ENCODE data around the gene ANKRD17.

ANKRD17 gene

DNA sequence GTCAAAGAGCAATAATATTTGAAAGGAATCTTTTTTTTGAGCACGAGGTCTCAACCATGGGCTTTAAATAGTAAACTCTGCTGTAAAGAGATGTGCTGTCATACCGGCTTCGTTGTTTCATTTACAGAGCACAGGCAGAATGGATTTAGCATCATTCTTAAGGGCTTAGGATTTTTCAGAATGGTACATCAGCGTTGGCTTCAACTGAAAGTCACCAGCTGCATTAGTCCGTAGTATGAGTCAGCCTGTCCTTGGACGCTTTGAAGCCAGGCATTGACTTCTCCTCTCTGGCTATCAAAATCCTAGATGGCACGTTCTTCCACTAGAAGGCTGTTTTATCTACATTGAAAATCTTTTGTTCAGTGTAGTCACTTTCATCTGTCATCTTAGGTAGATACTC is 212.7 kb downstream of the ANKRD17 start:
- no peak for DNase-seq

DNA sequence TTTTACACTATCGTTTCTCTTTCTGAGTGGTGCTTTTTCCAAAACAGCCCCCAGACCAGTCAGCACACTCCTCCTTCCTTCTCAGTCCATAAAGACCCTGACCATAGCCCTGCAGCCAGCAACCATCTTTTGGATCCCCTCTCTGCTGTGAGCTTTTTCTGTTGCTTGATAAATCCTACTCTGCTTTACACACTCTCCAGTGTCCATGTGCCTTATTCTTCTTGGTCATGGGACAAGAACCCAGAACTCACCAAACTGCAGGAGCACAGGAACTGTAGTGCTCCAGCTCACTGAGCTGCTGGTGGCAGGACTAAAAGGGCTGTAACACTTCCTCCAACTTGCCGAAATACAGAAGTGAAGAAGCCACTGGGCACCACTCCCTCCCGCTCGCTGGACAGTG is 221.5 kb downstream of the ANKRD17 start:
- no peak for DNase-seq

DNA sequence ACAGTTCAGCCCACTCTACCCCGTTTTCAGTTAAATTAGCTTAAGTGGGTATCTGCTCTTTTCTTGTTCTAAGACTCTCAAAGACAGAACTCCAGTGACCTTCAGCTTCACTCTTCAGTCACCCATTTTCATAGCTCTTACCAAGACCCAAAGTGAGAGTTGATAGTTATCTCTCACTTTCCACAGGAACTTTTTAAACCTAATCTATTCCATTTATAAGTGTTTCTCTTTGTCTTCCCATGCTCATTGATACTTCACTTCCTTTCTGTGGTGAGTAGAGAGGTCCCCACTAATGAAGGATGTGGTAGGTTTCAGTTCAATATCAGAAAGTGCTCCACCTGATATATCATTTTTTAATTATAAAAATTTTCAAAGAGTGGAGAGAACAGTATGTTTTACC is 222.5 kb downstream of the ANKRD17 start:
- no peak for DNase-seq

DNA sequence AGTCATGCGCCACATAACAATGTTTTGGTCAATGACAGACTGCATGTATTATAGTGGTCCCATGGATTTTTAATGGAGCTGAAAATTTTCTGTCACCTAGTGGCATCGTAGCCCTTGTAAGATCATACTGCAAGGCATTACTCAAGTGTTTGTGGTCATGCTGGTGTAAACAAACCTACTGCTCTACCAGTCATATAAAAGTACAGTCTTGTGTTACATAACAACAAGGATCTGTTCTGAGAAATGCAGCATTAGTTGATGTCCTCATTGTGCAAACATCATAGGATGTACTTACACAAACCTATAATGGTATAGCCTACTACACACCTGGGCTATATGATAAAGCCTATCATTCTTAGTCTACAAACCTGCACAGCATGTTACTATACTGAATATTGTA is 223.7 kb downstream of the ANKRD17 start:
- DNase-seq, result no peak

DNA sequence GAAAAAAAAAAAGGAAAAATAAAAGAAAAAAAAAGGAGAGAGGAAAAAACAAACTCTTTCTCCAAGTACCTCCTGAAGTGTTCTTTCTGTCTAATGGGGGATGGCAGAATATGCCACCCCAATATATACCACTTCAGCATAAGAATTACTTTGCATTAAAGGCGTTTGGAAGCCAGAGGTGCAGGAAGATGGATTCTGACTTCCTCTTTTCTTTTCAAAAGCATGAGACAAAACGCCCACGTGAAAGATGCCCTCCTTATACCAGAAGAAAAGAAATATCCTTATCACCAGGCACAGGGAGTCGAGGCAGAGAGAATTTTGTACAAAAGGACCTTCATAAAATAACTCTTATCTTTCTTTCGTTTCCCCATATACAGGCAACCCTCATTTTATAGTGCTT is 230.0 kb downstream of the ANKRD17 start:
- no peak for DNase-seq
